WTC11 (cell line): Measurements from ENCODE around the gene PDE6D. TPM values are rescaled to one million over a fixed set of nuclear protein-coding genes. Genes with fewer than 3 reads are reported as not detected.

Source experiments
- CBFB ChIP-seq: sonication (generic); formaldehyde crosslinking; IDR thresholded peaks from 2 replicates; pipeline ENCODE4 v1.8.1; 2022; ENCODE audit warnings: mild to moderate bottlenecking, low read depth, missing genetic modification reagents
- ELF4 ChIP-seq: sonication (generic); formaldehyde crosslinking; IDR thresholded peaks from 2 replicates; pipeline ENCODE4 v1.8.1; 2022; ENCODE audit warnings: low read depth, mild to moderate bottlenecking, moderate library complexity, missing genetic modification reagents
- FOXJ3 ChIP-seq: sonication (generic); formaldehyde crosslinking; IDR thresholded peaks from 2 replicates; pipeline ENCODE4 v1.9.0; 2021; ENCODE audit warnings: missing genetic modification reagents, mild to moderate bottlenecking, borderline replicate concordance
- FOXP4 ChIP-seq: sonication (generic); formaldehyde crosslinking; IDR thresholded peaks from 2 replicates; pipeline ENCODE4 v1.8.0; 2022; ENCODE audit warnings: mild to moderate bottlenecking, missing genetic modification reagents
- GABPB1 ChIP-seq: sonication (generic); formaldehyde crosslinking; IDR thresholded peaks from 2 replicates; pipeline ENCODE4 v1.8.1; 2023; ENCODE audit warnings: mild to moderate bottlenecking, missing genetic modification reagents
- GRHL2 ChIP-seq: fragments of 250-450 bp; sonication (Bioruptor Pico); IDR thresholded peaks from 2 replicates; pipeline ENCODE4 v1.8.0; 2022; ENCODE audit warnings: mild to moderate bottlenecking, moderate library complexity; ENCODE audit not compliant: insufficient replicate concordance, severe bottlenecking
- GTF2I ChIP-seq: fragments of 250-450 bp; sonication (Bioruptor Pico); conservative IDR thresholded peaks from 2 replicates; pipeline ENCODE4 v1.4.0; 2021; ENCODE audit warnings: mild to moderate bottlenecking
- HMGA2 ChIP-seq: fragments of 250-450 bp; sonication (Bioruptor Pico); IDR thresholded peaks from 2 replicates; pipeline ENCODE4 v1.4.0; 2021; ENCODE audit warnings: mild to moderate bottlenecking, moderate library complexity
- JAZF1 ChIP-seq: fragments of 250-450 bp; sonication (Bioruptor Pico); IDR thresholded peaks from 2 replicates; pipeline ENCODE4 v1.9.0; 2021; ENCODE audit warnings: moderate library complexity, mild to moderate bottlenecking, inconsistent platforms
- MAX ChIP-seq: sonication (generic); formaldehyde crosslinking; IDR thresholded peaks from 2 replicates; pipeline ENCODE4 v1.8.0; 2022; ENCODE audit warnings: mild to moderate bottlenecking, missing genetic modification reagents
- MYBL2 ChIP-seq: sonication (generic); formaldehyde crosslinking; IDR thresholded peaks from 2 replicates; pipeline ENCODE4 v1.8.1; 2023; ENCODE audit warnings: mild to moderate bottlenecking, moderate library complexity, missing genetic modification reagents
- NFATC4 ChIP-seq: fragments of 250-450 bp; sonication (Bioruptor Pico); IDR thresholded peaks from 2 replicates; pipeline ENCODE4 v1.9.0; 2021; ENCODE audit warnings: mild to moderate bottlenecking
- OVOL2 ChIP-seq: fragments of 250-450 bp; sonication (Bioruptor Pico); IDR thresholded peaks from 2 replicates; pipeline ENCODE4 v1.9.0; 2021; ENCODE audit warnings: mild to moderate bottlenecking, borderline replicate concordance
- RORB ChIP-seq: fragments of 250-450 bp; sonication (Bioruptor Pico); IDR thresholded peaks from 2 replicates; pipeline ENCODE4 v1.9.0; 2021; ENCODE audit warnings: mild to moderate bottlenecking
- SOX15 ChIP-seq: fragments of 250-450 bp; sonication (Bioruptor Pico); IDR thresholded peaks from 2 replicates; pipeline ENCODE4 v1.9.0; 2021; ENCODE audit warnings: mild to moderate bottlenecking
- TCF7 ChIP-seq: sonication (generic); formaldehyde crosslinking; IDR thresholded peaks from 2 replicates; pipeline ENCODE4 v1.8.0; 2022; ENCODE audit warnings: mild to moderate bottlenecking, low read depth, missing genetic modification reagents, moderate library complexity
- TEAD4 ChIP-seq: sonication (generic); formaldehyde crosslinking; IDR thresholded peaks from 2 replicates; pipeline ENCODE4 v1.8.0; 2022; ENCODE audit warnings: mild to moderate bottlenecking, missing genetic modification reagents
- TP53 ChIP-seq: sonication (generic); formaldehyde crosslinking; IDR thresholded peaks from 2 replicates; pipeline ENCODE4 v1.8.1; 2023; ENCODE audit warnings: mild to moderate bottlenecking, missing genetic modification reagents
- ZNF263 ChIP-seq: sonication (generic); formaldehyde crosslinking; IDR thresholded peaks from 2 replicates; pipeline ENCODE4 v1.8.1; 2022; ENCODE audit warnings: low read depth, mild to moderate bottlenecking, moderate library complexity, missing genetic modification reagents
- ZNF281 ChIP-seq: sonication (generic); formaldehyde crosslinking; IDR thresholded peaks from 2 replicates; pipeline ENCODE4 v1.8.0; 2023; ENCODE audit warnings: mild to moderate bottlenecking, missing genetic modification reagents
- ZNF671 ChIP-seq: fragments of 250-450 bp; sonication (Bioruptor Pico); IDR thresholded peaks from 2 replicates; pipeline ENCODE4 v1.8.0; 2021; ENCODE audit warnings: mild to moderate bottlenecking
- total RNA-seq: library from RNA; stranded (reverse); gene quantifications from 3 replicates; pipeline ENCODE4 v1.2.3, GENCODE V29; 2021
- TF ChIP-seq, protein P1 (sequence below): sonication (generic); formaldehyde crosslinking; IDR thresholded peaks from 2 replicates; pipeline ENCODE4 v1.8.1; 2023; ENCODE audit warnings: mild to moderate bottlenecking, missing genetic modification reagents, borderline replicate concordance
- TF ChIP-seq, protein P2 (sequence below): sonication (generic); formaldehyde crosslinking; IDR thresholded peaks from 2 replicates; pipeline ENCODE4 v1.8.0; 2022; ENCODE audit warnings: mild to moderate bottlenecking, missing genetic modification reagents
- TF ChIP-seq, protein P3 (sequence below): sonication (generic); formaldehyde crosslinking; IDR thresholded peaks from 2 replicates; pipeline ENCODE4 v1.8.0; 2023; ENCODE audit warnings: missing genetic modification reagents
- TF ChIP-seq, protein P4 (sequence below): sonication (generic); formaldehyde crosslinking; IDR thresholded peaks from 2 replicates; pipeline ENCODE4 v1.8.1; 2023; ENCODE audit warnings: mild to moderate bottlenecking, moderate library complexity, missing genetic modification reagents
- TF ChIP-seq, protein P5 (sequence below): fragments of 250-450 bp; sonication (Bioruptor Pico); IDR thresholded peaks from 2 replicates; pipeline ENCODE4 v1.9.0; 2021; ENCODE audit warnings: moderate library complexity, mild to moderate bottlenecking, inconsistent platforms, borderline replicate concordance

The PDE6D gene
- total RNA-seq, 1 experiment from 2014 or later = 30.2 TPM

DNA sequence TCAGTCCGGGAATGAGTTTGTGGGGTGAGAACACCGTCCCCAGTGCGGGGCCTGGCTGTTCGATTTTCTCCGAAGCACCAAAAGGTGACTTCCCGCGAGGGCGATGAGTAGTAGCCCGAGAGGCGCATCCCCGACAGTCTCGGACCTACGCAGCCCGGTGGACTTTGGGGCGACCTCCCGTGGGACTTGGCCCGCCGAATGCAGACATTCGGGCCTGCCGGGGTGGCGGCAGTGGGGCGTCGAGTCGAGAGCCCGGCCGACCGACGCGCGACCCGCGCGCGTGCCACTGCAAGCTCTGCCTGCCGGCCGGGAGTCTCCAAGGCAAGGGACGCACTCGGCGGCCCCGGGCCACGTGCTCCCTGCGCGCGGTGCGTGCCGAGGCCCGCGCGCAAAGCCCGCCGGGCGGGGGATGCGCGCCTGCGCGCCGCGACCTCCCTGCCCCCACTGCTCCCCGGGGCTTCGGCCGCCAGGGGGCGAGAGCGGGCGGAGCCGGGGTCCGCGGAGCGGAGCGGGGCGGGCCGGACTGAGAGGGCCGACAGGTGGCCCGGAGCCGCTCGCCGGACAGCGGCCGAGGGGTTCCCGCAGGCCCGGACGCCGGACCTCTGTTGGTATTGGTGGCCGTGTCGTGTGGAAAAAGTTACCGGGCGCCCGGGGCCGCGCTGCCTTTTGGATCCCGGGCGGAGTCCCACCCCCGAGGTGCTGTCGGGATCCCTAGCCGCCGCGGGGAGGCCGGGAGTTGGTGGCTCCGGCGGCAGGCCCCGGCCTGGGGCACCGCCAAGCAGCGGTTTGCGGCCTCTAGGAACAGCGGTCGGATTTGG lies 70.9 kb downstream of the PDE6D start (continued):
- TF ChIP-seq, protein P1, sequence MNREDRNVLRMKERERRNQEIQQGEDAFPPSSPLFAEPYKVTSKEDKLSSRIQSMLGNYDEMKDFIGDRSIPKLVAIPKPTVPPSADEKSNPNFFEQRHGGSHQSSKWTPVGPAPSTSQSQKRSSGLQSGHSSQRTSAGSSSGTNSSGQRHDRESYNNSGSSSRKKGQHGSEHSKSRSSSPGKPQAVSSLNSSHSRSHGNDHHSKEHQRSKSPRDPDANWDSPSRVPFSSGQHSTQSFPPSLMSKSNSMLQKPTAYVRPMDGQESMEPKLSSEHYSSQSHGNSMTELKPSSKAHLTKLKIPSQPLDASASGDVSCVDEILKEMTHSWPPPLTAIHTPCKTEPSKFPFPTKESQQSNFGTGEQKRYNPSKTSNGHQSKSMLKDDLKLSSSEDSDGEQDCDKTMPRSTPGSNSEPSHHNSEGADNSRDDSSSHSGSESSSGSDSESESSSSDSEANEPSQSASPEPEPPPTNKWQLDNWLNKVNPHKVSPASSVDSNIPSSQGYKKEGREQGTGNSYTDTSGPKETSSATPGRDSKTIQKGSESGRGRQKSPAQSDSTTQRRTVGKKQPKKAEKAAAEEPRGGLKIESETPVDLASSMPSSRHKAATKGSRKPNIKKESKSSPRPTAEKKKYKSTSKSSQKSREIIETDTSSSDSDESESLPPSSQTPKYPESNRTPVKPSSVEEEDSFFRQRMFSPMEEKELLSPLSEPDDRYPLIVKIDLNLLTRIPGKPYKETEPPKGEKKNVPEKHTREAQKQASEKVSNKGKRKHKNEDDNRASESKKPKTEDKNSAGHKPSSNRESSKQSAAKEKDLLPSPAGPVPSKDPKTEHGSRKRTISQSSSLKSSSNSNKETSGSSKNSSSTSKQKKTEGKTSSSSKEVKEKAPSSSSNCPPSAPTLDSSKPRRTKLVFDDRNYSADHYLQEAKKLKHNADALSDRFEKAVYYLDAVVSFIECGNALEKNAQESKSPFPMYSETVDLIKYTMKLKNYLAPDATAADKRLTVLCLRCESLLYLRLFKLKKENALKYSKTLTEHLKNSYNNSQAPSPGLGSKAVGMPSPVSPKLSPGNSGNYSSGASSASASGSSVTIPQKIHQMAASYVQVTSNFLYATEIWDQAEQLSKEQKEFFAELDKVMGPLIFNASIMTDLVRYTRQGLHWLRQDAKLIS (CRISPR knock-in tag) = no peak; the same call in 1 of the 2 replicates
- TF ChIP-seq, protein P2, sequence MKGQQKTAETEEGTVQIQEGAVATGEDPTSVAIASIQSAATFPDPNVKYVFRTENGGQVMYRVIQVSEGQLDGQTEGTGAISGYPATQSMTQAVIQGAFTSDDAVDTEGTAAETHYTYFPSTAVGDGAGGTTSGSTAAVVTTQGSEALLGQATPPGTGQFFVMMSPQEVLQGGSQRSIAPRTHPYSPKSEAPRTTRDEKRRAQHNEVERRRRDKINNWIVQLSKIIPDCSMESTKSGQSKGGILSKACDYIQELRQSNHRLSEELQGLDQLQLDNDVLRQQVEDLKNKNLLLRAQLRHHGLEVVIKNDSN (CRISPR knock-in tag) = no peak
- TF ChIP-seq TCF7 (peak; percentile 73; the same call in 1 of the 2 replicates), GRHL2 (no peak), OVOL2 (CRISPR knock-in tag) (no peak), CBFB (CRISPR knock-in tag) (no peak), TEAD4 (no peak), RORB (CRISPR knock-in tag) (no peak), MAX (peak; percentile 81; the same call in 1 of the 2 replicates), MYBL2 (CRISPR knock-in tag) (peak; percentile 30; the same call in 1 of the 2 replicates), ZNF281 (no peak), SOX15 (CRISPR knock-in tag) (no peak), ZNF671 (CRISPR knock-in tag) (peak; percentile 63; the same call in 1 of the 2 replicates), GTF2I (CRISPR knock-in tag) (no peak), ZNF263 (no peak), FOXJ3 (CRISPR knock-in tag) (no peak), NFATC4 (CRISPR knock-in tag) (no peak), ELF4 (CRISPR knock-in tag) (no peak), TP53 (CRISPR knock-in tag) (peak; percentile 87), GABPB1 (CRISPR knock-in tag) (peak; percentile 90), JAZF1 (CRISPR knock-in tag) (no peak), FOXP4 (CRISPR knock-in tag) (0 out of 2 replicates have a peak, but pooled peaks have one; percentile 14), HMGA2 (CRISPR knock-in tag) (no peak)
- TF ChIP-seq, protein P3, sequence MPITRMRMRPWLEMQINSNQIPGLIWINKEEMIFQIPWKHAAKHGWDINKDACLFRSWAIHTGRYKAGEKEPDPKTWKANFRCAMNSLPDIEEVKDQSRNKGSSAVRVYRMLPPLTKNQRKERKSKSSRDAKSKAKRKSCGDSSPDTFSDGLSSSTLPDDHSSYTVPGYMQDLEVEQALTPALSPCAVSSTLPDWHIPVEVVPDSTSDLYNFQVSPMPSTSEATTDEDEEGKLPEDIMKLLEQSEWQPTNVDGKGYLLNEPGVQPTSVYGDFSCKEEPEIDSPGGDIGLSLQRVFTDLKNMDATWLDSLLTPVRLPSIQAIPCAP (CRISPR knock-in tag) = no peak
- TF ChIP-seq, protein P4, sequence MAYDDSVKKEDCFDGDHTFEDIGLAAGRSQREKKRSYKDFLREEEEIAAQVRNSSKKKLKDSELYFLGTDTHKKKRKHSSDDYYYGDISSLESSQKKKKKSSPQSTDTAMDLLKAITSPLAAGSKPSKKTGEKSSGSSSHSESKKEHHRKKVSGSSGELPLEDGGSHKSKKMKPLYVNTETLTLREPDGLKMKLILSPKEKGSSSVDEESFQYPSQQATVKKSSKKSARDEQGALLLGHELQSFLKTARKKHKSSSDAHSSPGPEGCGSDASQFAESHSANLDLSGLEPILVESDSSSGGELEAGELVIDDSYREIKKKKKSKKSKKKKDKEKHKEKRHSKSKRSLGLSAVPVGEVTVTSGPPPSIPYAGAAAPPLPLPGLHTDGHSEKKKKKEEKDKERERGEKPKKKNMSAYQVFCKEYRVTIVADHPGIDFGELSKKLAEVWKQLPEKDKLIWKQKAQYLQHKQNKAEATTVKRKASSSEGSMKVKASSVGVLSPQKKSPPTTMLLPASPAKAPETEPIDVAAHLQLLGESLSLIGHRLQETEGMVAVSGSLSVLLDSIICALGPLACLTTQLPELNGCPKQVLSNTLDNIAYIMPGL (CRISPR knock-in tag) = 0 out of 2 replicates have a peak, but pooled peaks have one; percentile 39
- TF ChIP-seq, protein P5, sequence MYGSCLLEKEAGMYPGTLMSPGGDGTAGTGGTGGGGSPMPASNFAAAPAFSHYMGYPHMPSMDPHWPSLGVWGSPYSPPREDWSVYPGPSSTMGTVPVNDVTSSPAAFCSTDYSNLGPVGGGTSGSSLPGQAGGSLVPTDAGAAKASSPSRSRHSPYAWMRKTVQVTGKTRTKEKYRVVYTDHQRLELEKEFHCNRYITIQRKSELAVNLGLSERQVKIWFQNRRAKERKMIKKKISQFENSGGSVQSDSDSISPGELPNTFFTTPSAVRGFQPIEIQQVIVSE = no peak
